CD14-positive monocyte (primary cell): ENCODE results near the gene CNST. TPM values are rescaled to one million over a fixed set of nuclear protein-coding genes. Genes with fewer than 3 reads are reported as not detected.
"Not testable (repeated sequence)": the region's sequence is repeated elsewhere in the genome, so short reads cannot be mapped to it uniquely, and the experiment has no call there.

Experiments
- DNase-seq, 3 donors: peaks; one replicate each; pipeline ENCODE4 v3.0.0-alpha.2; 2011 to 2022
- H2AFZ ChIP-seq: 2 replicates; pipeline ENCODE4 v1.6.0; 2012; ENCODE audit warnings: mild to moderate bottlenecking, low read depth, low read length, inconsistent platforms; ENCODE audit not compliant: insufficient read depth, poor library complexity, severe bottlenecking
- H3K27ac ChIP-seq, 2 donors: 1 replicate in 1 of 2; 2 replicates in 1 of 2; pipeline ENCODE4 v1.5.1; 2012 to 2013; ENCODE audit warnings: low read length in 2 of 2, control low read depth in 1 of 2, inconsistent platforms in 1 of 2, low read depth in 1 of 2, mild to moderate bottlenecking in 1 of 2
- H3K27me3 ChIP-seq, 2 donors: one replicate each; pipeline versions ENCODE4 v1.6.0 to v1.6.1; 2011 to 2013; ENCODE audit warnings: low read length in 2 of 2; ENCODE audit not compliant: control insufficient read depth in 2 of 2, insufficient read depth in 2 of 2
- H3K36me3 ChIP-seq, 2 donors: replicated peaks in 1 of 2; 1 replicate in 1 of 2; 2 replicates in 1 of 2; pipeline versions ENCODE4 v1.5.1 to v1.6.1; 2012 to 2013; ENCODE audit warnings: low read length in 2 of 2, control low read depth in 1 of 2, inconsistent platforms in 1 of 2, mild to moderate bottlenecking in 1 of 2; ENCODE audit not compliant: insufficient read depth in 2 of 2, control insufficient read depth in 1 of 2
- H3K4me1 ChIP-seq, 2 donors: 1 replicate in 1 of 2; 2 replicates in 1 of 2; pipeline versions ENCODE4 v1.5.1 to v1.6.1; 2012 to 2013; ENCODE audit warnings: low read length in 2 of 2, control low read depth in 1 of 2, inconsistent platforms in 1 of 2, mild to moderate bottlenecking in 1 of 2, moderate library complexity in 1 of 2; ENCODE audit not compliant: insufficient read depth in 2 of 2, control insufficient read depth in 1 of 2
- H3K4me2 ChIP-seq: replicated peaks from 2 replicates; pipeline ENCODE3; 2012; ENCODE audit warnings: low read length, moderate library complexity, mild to moderate bottlenecking; ENCODE audit not compliant: poor library complexity, severe bottlenecking; ENCODE audit errors: extremely low read depth
- H3K4me3 ChIP-seq, 3 experiments: fragments of 200-600 bp in 1 of 3; sonication (generic) in 1 of 3; replicated peaks in 1 of 3; 1 replicate in 2 of 3; 2 replicates in 1 of 3; pipeline ENCODE4 v1.5.1; 2011 to 2013; ENCODE audit warnings: low read length in 3 of 3, mild to moderate bottlenecking in 3 of 3, control low read depth in 2 of 3, low read depth in 2 of 3, inconsistent platforms in 1 of 3, moderate library complexity in 1 of 3
- H3K79me2 ChIP-seq: 2 replicates; pipeline ENCODE4 v1.6.0; 2012; ENCODE audit warnings: mild to moderate bottlenecking, control low read depth, inconsistent platforms, low read length, moderate library complexity; ENCODE audit not compliant: insufficient read depth
- H3K9ac ChIP-seq: 2 replicates; pipeline ENCODE4 v1.6.0; 2017; ENCODE audit warnings: low read length, mild to moderate bottlenecking; ENCODE audit not compliant: insufficient read depth, poor library complexity, severe bottlenecking
- H3K9me3 ChIP-seq, 2 donors: replicated peaks in 1 of 2; 1 replicate in 1 of 2; 2 replicates in 1 of 2; pipeline versions ENCODE4 v1.5.1 to v1.6.1; 2012 to 2013; ENCODE audit warnings: low read length in 2 of 2, control low read depth in 1 of 2; ENCODE audit not compliant: control insufficient read depth in 1 of 2, insufficient read depth in 1 of 2
- H4K20me1 ChIP-seq: 2 replicates; pipeline ENCODE4 v1.6.0; 2012; ENCODE audit warnings: mild to moderate bottlenecking, low read length, control low read depth, moderate library complexity; ENCODE audit not compliant: insufficient read depth
- H3K27ac Mint-ChIP-seq, 7 donors: one replicate each; pipeline ENCODE4 v1.8.0; 2020; ENCODE audit warnings: mild to moderate bottlenecking in 7 of 7, mixed read lengths in 7 of 7, moderate library complexity in 6 of 7, inconsistent platforms in 2 of 7
- H3K27me3 Mint-ChIP-seq, 3 donors: one replicate each; pipeline ENCODE4 v1.8.0; 2021 to 2022; ENCODE audit warnings: low read depth in 3 of 3, mild to moderate bottlenecking in 3 of 3, mixed read lengths in 3 of 3, moderate library complexity in 3 of 3, inconsistent platforms in 1 of 3
- H3K36me3 Mint-ChIP-seq, 2 donors: one replicate each; pipeline ENCODE4 v1.8.0; 2020; ENCODE audit warnings: mixed read lengths in 2 of 2, inconsistent platforms in 1 of 2, mild to moderate bottlenecking in 1 of 2
- H3K4me1 Mint-ChIP-seq: one replicate; pipeline ENCODE4 v1.8.0; 2020; ENCODE audit warnings: mild to moderate bottlenecking, mixed read lengths
- H3K4me3 Mint-ChIP-seq, 2 donors: one replicate each; pipeline ENCODE4 v1.8.0; 2020; ENCODE audit warnings: mild to moderate bottlenecking in 2 of 2, mixed read lengths in 2 of 2, moderate library complexity in 1 of 2
- H3K9me3 Mint-ChIP-seq, 7 donors: one replicate each; pipeline ENCODE4 v1.8.0; 2020 to 2022; ENCODE audit warnings: mixed read lengths in 7 of 7, mild to moderate bottlenecking in 6 of 7, moderate library complexity in 6 of 7, inconsistent platforms in 2 of 7
- CTCF ChIP-seq: fragments of 200-600 bp; IDR thresholded peaks from one replicate; pipeline ENCODE4 v1.8.0; 2022; ENCODE audit warnings: antibody characterized with exemption, mild to moderate bottlenecking
- WGBS: methylation state at CpG from one replicate; pipeline ENCODE4 v1.1.5; 2013; ENCODE audit warnings: missing lambda C conversion rate; ENCODE audit not compliant: insufficient coverage; 5-methylcytosine and 5-hydroxymethylcytosine counted together
- intact Hi-C, 2 donors: fragments of 100-400 bp; cut with micrococcal nuclease; formaldehyde crosslinking; loops; one replicate each; pipeline versions ENCODE4 v1.15.0 to v1.15.1; 2023
- polyA plus RNA-seq, 3 donors: library from polyadenylated mRNA; depleted of rRNA in 1 of 3; unstranded in 2 of 3; stranded (reverse) in 1 of 3; fragments of 300-500 nt in 2 of 3; fragments of >200 nt in 1 of 3; fragmentation: Illumina TruSeq in 2 of 3; gene quantifications; 1 replicate in 2 of 3; 2 replicates in 1 of 3; pipeline ENCODE4 v1.2.3, GENCODE V29; 2012 to 2021

The CNST gene
- polyA plus RNA-seq, 3 donors, result 11.0 to 14.1 (median 13.7) TPM

- H3K4me3 Mint-ChIP-seq, result no peak overlapping the region
- Histone ChIP-seq H3K4me1 (peaks cover 0 to 4% of the 10 kb centered on the region in 2 donors), H3K4me3 (no peak overlapping the region), H2AFZ (no peak overlapping the region), H3K27me3 (no peaks in the 10 kb centered on the region), H3K9me3 (no peaks in the 10 kb centered on the region), H3K79me2 (peaks cover 33% of the 10 kb centered on the region), H3K36me3 (peaks cover 53 to 87% of the 10 kb centered on the region in 2 donors), H3K9ac (no peak overlapping the region), H4K20me1 (peaks cover 10% of the 10 kb centered on the region), H3K4me2 (no peak overlapping the region), H3K27ac (peak overlapping the region in 1 of 2 donors; percentile 15)
- 100% methylated on average over 1 of the region's 4 CpGs for WGBS
- intact Hi-C loops, result no loop called here
- peaks cover 50 to 78% of the 10 kb centered on the region in 2 donors for H3K36me3 Mint-ChIP-seq
- no peak for DNase-seq
- H3K27ac Mint-ChIP-seq, result no peak overlapping the region
- peaks cover 2% of the 10 kb centered on the region for H3K4me1 Mint-ChIP-seq
- no peak for TF ChIP-seq CTCF
- H3K27me3 Mint-ChIP-seq, result no peaks in the 10 kb centered on the region
- H3K9me3 Mint-ChIP-seq, result peaks cover 0 to 2% (median 0%) of the 10 kb centered on the region in 7 donors
These were observed 6.9 kb upstream of the CNST start for GRCh38 chr1:246559310-246559709.

GRCh38 chr1:246560833-246561232 lies 5.4 kb upstream of the CNST start:
- Histone ChIP-seq H3K79me2 (peaks cover 48% of the 10 kb centered on the region), H3K4me1 (peaks cover 9 to 19% of the 10 kb centered on the region in 2 donors), H3K36me3 (peaks cover 44 to 74% of the 10 kb centered on the region in 2 donors), H4K20me1 (peaks cover 10% of the 10 kb centered on the region)
- H3K4me3 ChIP-seq, H3K4me2 ChIP-seq, H3K27me3 ChIP-seq, H3K9me3 ChIP-seq, H3K9ac ChIP-seq, intact Hi-C loops, H3K27ac ChIP-seq, H3K9me3 Mint-ChIP-seq, H3K4me3 Mint-ChIP-seq, H2AFZ ChIP-seq, H3K27me3 Mint-ChIP-seq, DNase-seq: not testable (repeated sequence)
- H3K27ac Mint-ChIP-seq, result peak overlapping the region in 1 of 7 donors; percentile 37
- WGBS, result 98% methylated on average over 5 of the region's 10 CpGs
- H3K4me1 Mint-ChIP-seq, result peaks cover 14% of the 10 kb centered on the region
- peaks cover 38 to 64% of the 10 kb centered on the region in 2 donors for H3K36me3 Mint-ChIP-seq
